T-helper 1 cell (primary cell): Measurements from ENCODE around the gene SGCD.
"Not testable (repeated sequence)": the region's sequence is repeated elsewhere in the genome, so short reads cannot be mapped to it uniquely, and the experiment has no call there.

Source experiments
- DNase-seq, 5 donors: peaks; one replicate each; pipeline ENCODE4 v3.0.0-alpha.2; 2012 to 2020

Gene SGCD

DNA sequence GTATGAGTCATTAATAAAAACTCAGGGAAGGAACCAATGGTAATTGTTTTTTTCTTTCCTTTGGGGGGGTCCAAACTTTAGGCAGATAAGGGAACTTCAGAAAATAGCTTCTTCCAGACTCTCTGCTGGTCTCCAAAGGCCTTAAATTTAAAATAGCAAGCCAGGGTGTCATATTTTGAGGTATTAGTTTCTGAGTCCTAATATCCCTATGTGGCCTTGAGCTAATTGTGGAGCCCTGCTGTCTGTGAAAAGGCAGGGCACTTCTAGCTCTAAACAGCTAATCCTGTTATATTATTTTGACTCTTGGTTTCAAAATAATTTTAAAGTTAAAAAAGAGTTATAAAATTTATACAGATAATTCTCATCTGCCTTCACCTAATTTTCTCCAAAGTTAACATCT, 327.5 kb downstream of the SGCD start:
- DNase-seq, result no peak

DNA sequence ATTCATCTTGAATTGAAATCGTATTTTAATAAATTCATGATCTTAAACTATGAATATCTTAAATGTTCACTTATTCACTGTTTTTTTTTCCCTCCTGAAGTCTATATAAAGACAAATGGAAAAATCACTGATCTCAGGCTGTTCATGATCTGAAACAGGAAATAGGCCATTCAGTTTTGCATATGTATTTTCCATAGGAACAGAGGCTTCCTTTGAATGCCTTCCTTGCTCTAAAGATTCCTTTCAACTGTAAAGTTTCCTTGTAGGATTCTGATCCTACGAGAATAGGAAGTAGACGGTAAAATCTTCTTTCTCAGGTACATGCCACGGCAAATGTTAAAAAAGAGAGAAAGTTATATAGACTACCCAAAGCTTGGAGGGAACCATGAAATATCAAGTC, 328.8 kb downstream of the SGCD start:
- no peak for DNase-seq

DNA sequence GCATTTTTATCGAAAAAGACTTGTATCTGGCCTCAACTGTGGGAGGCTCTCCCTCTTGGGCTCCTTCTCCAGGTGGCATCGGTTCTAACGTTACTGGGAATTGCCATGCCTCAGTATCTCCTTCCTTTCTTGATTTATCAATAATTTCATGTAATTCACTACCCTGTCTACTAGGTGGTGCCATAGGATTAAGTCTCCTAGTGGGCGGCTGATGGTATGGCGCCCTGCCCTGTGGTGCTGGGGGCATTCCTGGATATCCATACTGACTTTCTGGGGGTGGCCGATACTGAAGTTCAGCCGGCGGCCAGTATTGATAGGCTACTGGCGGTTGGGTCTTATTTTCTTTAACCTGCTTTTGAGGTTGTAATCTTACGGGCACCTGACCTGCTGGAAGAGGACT, 337.9 kb downstream of the SGCD start:
- not testable (repeated sequence) for DNase-seq

- DNase-seq, result not testable (repeated sequence)
Measured at GRCh38 chr5:156666686-156667085, 339.7 kb downstream of the SGCD start.

DNA sequence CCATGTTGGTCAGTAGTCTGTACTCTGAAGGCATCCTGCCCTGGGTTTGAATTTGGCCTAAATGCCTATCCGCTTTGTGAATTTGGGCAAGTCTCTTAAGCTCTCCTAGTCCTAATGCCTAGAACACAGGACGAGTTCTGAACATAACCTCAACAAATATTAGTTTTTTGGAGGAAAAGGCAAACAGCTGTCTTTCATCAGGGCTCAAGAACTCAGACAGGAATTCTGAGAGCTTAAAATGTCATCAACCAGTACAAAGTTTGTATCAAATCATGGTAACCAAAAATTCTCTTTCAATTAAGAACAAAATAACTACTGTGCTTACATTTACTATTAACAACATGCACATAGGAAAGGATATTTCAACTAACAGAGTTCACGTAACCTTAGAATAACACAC, 340.7 kb downstream of the SGCD start:
- no peak for DNase-seq

DNA sequence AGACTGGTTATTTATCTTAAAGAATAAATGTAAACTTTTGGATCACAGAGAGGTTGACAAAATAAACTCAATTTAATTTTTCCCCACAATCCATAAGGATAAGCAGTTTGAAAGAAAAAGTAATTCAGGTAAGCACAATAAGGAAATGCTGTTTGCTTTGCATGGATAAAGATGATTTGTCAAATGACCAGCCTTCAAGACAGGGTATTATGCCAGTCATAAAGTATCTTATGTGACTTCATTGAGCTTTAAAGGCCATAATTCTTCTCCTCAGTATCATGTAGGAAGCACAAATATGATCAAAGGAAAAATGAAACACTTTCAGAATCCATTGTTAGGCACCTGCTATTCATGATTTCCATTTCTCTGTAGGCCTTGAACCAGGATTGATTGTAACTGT, 342.5 kb downstream of the SGCD start:
- no peak for DNase-seq

DNA sequence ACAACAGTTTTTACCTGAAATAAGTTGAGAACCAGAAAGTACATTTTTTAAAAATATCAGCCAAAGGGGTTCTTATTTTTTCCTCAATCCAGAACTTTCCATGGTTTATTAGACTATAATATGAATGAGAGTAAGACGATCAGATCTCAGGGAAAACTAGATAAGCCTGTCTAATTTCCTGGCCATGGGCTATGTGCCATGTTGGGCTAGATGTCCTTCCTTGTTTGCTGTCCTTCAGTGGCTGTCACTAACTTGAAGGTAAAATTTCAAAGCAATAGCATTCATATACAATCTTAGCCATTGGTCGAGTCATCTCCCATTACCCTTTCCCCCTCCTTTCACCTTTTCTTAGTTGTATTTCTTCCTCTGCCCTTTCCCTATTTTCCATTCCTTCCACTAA, 343.7 kb downstream of the SGCD start:
- DNase-seq, result no peak

GRCh38 chr5:156675395-156675794, 348.4 kb downstream of the SGCD start:
- no peak for DNase-seq

DNA sequence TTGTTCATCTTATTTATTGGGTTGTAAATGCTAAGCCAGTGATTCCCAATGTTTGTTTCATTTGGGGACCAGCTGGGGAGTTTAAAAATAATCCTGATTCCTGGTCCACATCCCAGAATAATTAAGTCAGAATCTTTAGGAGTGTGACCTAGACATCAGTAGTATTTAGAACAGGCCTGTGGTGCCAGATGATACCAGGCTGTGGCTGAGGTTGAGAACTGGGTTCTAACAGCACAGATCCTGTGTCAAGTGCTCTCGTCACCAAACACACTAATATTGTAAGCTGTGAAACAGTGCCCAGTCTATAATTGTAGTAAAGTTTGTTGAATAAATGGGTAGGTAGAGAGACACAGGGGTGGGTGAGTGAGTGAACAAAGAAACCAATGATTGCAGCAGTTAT, 351.0 kb downstream of the SGCD start:
- no peak for DNase-seq

DNA sequence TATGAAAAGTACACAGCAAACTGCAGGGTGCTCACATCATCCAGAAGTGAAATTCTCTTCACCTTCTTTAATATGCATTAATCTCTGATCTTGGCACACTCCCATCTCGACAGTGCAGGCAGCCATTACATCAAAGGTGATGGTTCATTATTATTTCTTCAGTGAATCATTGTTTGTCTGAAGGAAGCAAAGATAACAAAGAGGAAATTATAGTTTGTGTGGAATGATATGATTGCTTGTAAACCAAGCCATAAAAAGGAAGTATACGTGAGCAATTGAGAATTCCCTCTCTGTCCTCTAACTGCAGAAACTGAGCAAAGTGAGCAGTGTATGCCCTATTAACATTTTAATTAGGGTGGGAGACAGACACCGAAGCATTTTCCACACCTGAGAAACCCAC, 351.5 kb downstream of the SGCD start:
- no peak for DNase-seq

GRCh38 chr5:156680831-156681230, 353.9 kb downstream of the SGCD start:
- no peak for DNase-seq

DNA sequence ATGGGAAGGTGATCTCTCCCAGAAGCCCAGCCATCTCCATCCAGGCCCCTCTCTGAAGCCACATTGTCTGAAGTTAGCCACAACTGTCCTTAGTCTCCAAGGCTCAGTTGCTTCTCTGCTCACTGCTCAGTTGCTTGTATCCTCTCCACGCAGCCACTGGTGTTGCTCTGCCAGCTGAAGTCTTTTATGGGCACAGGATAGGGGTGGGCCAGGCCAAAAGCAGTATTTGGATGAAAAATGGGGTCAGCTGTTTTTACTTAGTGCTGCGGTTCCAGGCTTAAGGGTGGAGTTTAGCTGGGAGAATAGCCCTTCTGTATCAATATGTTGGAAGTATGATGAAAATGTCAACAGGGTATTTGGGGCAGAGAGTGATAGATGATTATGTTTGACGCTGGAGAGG, 354.3 kb downstream of the SGCD start:
- DNase-seq, result no peak

- DNase-seq, result no peak
Measured at GRCh38 chr5:156682971-156683370, 356.0 kb downstream of the SGCD start.

DNA sequence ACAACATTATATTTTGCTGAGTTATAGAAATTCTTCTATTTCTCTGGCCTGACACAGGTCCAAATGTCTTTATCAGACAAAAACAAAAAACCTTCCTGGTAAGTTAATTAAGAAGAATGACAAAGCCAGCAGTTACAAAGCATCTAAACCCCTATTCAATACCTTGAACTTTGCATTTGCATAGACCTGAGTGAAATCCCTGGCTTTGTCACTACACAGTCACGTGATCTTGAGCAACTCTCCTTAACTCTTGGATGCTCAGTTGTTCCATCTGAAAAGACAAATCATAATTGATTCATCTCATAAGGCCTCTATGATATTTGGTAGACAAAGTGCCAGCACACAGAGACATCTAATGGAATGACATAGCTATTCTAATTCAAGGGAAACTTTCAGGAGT, 356.5 kb downstream of the SGCD start:
- DNase-seq, result no peak

DNA sequence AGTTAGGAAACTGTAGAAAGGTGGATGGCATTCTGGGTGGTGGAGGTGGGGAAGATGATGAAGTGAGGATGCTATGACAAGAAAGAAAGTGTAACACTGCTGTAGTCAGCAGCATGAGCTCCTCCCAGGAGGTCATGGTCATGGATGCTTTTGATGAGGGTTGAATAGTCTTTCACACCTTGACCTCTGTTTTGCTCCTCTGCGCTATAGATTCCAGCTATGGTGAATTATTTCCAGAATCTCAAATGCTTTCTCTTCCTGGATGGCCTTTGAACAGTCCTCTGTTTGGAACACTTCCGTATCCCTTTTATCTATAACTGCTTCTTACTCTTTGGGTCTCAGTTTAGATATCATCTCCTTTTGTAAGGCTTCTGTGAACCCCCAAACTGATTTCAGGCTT, 357.3 kb downstream of the SGCD start:
- no peak for DNase-seq

DNA sequence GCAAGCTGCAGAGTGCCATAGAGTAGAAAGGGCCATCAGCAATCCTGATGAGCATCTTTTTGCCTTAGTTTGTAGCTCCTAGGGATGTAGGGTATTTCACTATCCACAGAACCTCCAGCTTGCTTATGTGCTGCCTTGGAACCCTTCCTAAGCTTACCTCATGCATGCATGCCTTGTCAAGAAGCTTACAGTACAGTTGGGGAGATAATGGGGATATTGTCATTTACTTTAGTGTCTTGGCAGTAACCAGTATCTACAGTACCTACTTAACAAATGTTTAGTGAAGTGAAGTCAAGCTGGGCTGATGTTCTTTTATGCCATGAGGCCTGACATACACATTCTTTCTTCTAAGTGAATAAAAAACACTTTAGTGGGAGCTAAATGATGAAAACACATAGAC, 358.5 kb downstream of the SGCD start:
- DNase-seq, result no peak

DNA sequence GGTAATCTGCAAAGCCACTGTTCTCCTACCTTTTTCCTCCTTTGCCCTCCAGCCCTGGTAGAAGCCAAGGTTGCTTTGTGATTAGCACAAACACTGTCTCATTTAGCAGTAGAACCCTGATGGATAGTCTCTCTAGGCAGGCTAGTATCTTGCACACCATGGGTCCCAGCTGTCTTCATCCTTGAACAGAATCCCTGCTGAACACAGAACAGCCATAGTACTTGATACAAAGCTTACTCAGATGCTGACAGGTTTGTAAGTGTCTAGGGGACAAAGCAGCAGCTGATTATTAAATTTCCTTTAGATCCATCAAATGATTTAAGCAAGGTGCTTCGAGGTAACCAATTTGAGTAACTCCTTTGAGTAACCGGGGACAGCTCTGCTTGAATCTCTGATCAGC, 359.4 kb downstream of the SGCD start:
- no peak for DNase-seq

DNA sequence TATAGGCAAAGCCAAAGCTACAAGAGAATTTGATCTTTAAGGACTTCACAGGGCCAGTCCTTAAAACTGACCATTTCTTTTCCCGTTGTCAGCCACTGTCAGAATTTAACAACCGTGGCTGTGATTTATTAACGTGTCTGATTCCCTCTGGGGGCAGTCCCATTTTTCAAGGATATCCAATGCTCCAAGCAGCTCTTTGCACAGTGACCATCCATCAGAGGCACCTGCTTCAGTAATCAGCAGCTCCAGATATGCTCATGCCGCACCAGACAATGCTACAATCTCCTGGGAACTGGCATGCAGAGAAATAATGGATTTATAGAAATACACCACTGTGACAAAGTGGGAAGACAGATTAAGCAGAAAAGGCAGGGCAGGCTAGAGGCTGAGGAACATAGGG, 359.8 kb downstream of the SGCD start:
- DNase-seq, result no peak

- no peak for DNase-seq
Measured at GRCh38 chr5:156687514-156687913, 360.6 kb downstream of the SGCD start.

GRCh38 chr5:156691572-156691971, 364.6 kb downstream of the SGCD start:
- DNase-seq, result no peak

- DNase-seq, result no peak
Measured at GRCh38 chr5:156693113-156693512, 366.1 kb downstream of the SGCD start.

DNA sequence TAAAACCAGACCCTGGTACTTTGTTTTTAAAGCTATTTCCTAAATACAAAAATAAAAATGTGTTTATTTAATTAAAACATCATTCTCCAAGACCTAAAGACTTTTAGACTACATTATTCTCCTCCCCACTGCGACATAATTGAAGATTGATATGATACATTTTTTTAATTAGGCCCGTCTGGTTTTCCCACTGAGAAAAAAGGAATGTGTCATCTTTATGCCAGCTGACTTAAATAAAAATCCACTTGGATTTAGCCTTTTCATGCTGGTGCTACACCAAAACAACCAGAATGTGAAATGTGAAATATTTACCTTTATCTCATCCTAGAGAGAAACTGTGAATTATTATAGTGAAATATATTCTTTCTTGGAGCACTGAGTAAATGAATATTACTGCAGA, 367.6 kb downstream of the SGCD start:
- no peak for DNase-seq

GRCh38 chr5:156695774-156696173, 368.8 kb downstream of the SGCD start:
- no peak for DNase-seq

GRCh38 chr5:156698323-156698722, 371.4 kb downstream of the SGCD start:
- no peak for DNase-seq

GRCh38 chr5:156699147-156699546, 372.2 kb downstream of the SGCD start:
- DNase-seq, result no peak

- DNase-seq, result no peak
Measured at GRCh38 chr5:156704139-156704538, 377.2 kb downstream of the SGCD start.
